Right lobe of liver (tissue), 4 donors: Measurements from ENCODE around the gene SIN3B.

ENCODE experiments used
- POLR2A ChIP-seq: fragments of 450-650 bp; IDR thresholded peaks from one replicate; pipeline ENCODE4 v1.6.1; 2017; ENCODE audit warnings: antibody characterized with exemption, mild to moderate bottlenecking
- TF ChIP-seq, protein P1 (sequence below), 4 donors: fragments of 200-600 bp in 3 of 4; fragments of 450-650 bp in 1 of 4; IDR thresholded peaks; one replicate each; pipeline versions ENCODE4 v1.5.1 to v1.8.0; 2016 to 2022; ENCODE audit warnings: antibody characterized with exemption in 4 of 4, mild to moderate bottlenecking in 2 of 4
- donor health status: DM: no; HTN: no; CAD: no.
- donor health status: DM: no; HTN: no; CAD: no.
- donor health status: DM: no; HTN: yes; CAD: no.

GRCh38 chr19:16911046-16911445 lies 81.8 kb downstream of the SIN3B start:
- TF ChIP-seq, protein P1, sequence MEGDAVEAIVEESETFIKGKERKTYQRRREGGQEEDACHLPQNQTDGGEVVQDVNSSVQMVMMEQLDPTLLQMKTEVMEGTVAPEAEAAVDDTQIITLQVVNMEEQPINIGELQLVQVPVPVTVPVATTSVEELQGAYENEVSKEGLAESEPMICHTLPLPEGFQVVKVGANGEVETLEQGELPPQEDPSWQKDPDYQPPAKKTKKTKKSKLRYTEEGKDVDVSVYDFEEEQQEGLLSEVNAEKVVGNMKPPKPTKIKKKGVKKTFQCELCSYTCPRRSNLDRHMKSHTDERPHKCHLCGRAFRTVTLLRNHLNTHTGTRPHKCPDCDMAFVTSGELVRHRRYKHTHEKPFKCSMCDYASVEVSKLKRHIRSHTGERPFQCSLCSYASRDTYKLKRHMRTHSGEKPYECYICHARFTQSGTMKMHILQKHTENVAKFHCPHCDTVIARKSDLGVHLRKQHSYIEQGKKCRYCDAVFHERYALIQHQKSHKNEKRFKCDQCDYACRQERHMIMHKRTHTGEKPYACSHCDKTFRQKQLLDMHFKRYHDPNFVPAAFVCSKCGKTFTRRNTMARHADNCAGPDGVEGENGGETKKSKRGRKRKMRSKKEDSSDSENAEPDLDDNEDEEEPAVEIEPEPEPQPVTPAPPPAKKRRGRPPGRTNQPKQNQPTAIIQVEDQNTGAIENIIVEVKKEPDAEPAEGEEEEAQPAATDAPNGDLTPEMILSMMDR (IDR thresholded peaks at IDR 0.05), result no peak
- TF ChIP-seq POLR2A, result no peak
